HL-60/S4 (cell line): ENCODE data around the gene GADD45GIP1.

Source experiments
- in situ Hi-C: fragments of 300-500 bp; cut with MboI; formaldehyde crosslinking; loops from 2 replicates; pipeline ENCODE4 v1.14.3; 2022; ENCODE audit warnings: low sequenced_read_pairs

The GADD45GIP1 gene

DNA sequence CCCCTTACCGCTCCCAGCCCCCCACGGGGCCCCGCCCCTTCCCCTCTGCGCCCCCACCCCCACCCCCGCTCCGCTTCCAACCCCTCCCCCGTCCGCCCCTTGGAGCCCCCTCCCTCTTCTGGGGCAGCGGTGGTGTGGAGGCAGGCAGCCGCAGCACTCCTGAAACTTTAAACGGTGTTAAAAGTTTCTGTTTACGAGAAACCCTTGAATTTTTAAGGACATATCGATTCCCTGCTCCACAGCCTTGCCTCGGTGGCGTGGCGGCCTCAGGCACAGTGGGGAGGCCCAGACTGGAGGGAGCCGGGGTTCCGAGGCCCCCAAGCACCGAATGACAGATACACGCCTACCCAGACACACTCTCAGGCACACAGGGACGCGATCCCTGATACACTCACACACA lies 33.4 kb upstream of the GADD45GIP1 start:
- in situ Hi-C loops = no loop called here

DNA sequence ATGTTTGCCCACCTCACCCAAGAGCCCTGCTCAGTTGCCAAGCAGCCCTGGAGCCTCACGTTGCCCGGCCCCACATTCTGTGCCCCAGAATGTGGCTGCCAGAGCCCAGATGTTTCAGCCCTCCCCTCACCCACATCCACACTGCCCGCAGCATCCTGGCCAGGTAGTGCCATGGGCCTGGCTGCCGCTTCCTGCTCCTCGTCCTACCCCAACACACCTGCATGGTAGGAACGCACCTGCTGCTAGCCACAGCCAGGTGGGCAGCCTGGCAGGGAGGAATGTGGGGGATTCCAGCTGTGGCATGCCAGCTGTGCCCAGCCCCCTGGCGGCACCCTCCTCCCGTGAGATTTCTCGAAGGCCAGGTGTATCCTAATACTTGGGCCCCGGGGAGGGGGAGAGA lies 30.8 kb upstream of the GADD45GIP1 start:
- in situ Hi-C loops = no loop called here

DNA sequence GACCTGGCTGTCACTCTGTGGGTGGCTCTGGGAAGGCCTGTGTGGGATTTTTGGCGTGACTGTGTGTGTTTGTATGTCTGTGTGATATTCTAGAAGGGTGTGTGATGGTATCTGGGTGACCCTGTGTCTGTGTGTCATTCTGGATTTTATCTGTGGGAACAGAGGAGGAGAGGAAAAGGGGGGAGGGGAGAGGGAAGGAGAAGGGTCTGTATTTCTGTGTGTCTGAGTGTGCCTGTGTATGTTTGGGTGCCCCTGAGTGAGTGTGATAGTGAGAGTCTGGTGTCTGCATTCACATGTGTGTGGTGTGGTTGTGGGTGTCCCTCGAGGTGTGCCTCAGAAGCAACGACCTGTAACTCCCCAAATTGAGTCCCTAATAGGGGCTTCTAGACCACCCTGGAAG lies 30.2 kb upstream of the GADD45GIP1 start:
- in situ Hi-C loops = no loop called here

DNA sequence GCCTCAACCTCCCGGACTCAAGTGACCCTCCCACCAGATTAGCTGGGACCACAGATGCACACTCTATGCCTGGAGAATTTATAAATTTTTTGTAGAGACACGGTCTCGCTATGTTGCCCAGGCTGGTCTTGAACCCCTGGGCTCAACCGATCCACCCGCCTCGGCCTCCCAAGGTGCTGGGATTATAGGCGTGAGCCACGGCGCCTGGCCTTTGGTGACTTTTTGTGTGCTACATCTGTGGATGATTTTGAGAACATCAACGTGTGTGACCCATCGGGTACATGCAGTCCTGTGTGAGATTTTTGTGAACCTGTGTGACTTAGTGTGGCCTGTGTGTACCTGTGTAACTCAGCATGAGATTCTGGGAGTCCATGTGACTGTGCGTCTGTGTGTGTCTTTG lies 29.7 kb upstream of the GADD45GIP1 start:
- in situ Hi-C loops = no loop called here

DNA sequence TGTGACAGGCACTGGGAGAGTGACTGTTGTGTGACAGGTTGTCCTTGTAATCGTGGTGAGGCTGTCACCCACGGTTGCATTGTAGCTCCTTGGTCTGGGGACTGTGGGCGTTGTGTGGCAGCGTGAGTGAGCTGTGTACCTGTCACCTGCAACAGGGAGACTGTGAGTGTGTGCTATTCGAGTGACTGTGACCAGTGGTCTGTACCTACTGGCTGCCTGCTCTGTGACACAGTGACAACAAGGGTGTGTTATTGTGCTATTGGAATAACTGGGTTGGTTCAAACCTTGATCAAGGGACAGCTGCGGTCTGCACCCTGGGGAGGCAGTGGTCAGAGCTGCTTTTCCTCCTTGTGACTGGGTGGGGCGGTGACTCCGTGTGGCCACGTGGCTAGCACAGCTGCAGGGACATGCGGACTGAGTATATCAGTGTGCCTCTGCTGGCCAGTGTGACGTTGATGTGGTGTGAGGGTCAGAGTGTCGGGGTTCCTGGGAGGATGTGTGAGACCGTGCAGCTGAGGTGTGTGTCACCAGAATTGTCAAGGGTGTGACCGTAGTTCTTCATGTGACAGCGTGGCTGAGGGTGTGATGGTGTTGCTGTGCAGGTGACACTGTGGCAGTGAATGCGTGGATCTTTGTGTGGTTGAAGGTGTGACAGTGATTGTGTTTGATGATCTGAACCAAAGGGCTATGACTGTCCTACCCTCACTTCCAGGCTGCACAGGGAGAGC lies 28.2 kb upstream of the GADD45GIP1 start:
- in situ Hi-C loops = no loop called here

DNA sequence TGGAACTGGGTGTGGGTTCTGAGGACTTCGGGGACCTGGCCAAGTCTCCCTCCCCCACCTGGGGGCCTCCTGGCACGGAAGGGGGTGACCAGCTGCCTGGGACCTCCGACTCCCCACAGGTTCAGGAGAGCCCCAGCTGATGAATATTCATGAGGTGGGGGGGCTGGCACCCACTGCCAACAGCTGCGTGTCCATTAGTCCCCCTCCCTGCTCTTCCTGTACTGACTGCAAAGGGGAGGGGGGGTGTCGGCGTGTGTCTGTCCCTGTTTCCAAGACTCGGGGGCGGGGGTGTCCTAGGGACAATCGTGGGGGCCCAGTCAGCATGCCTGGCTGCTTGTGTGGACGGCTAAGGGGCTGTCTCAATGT lies 27.6 kb upstream of the GADD45GIP1 start:
- in situ Hi-C loops = no loop called here

DNA sequence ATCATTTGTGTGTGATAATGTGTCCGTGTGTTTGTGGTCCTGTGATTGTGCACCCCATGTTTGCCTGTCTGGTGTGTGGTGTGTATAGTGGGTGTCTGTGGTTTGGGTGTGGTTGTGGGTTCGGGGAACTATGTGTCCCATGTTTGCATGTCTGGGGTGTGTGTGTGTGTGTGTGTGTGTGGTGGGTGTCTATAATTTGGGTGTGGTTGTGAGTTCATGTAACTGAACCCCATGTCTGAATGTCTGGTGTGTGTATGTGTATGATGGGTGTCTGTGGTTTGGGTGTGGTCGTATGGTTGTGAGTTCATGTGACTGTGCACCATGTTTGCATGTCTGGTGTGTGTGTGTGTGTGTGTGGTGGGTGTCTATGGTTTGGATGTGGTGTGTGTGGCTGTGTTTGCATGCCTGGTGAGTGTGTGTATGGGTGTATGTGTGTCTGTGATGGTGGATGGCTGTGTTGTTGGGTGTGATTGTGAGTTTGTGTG lies 27.2 kb upstream of the GADD45GIP1 start:
- in situ Hi-C loops = no loop called here

DNA sequence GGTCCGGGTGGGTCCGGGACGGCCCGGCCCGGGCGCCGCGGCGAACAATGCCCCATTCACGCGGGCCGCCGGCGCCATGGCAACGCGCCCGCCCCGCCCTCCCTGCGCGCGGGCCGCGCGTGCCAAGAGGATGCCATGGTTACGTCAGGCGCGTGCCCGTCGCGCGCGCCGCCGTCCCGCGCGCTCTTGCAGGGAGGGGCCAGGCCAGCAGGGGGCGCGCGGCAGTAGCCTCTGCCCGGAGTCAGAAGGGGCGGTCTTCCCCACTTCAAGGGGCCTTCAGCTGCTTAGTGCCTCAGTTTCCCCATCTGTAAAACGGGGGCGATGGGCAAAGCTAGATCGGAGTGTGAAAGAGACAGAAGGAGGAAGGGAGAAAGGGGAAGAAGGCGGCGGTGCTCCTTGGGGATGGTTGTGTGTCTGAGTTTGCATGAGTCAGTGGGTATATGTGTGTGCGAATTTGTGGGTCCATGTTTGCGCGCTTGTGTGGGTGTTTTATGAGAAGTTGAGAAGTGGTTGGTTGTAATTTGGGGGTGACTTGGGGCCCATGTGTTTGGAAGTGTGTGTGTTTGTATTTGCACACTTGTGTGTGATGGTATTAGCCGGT lies 26.6 kb upstream of the GADD45GIP1 start:
- in situ Hi-C loops = no loop called here

DNA sequence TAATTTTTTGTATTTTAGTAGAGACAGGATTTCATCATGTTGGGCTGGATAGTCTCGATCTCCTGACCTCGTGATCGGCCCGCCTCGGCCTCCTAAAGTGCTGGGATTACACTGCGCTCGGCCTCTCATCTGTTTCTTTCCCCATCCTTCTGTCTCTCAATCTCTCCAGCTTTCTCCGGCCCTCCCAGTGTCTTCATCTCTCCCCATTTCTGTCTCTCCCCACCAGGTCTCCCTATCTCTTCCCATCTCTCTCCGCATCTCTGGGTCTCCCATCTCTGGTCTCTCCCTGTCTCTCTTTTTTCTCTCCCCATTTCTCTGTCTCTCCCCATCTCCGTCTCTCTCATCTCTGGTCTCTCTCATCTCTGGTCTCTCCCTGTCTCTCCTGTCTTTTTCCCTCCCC lies 26.1 kb upstream of the GADD45GIP1 start:
- in situ Hi-C loops = no loop called here

DNA sequence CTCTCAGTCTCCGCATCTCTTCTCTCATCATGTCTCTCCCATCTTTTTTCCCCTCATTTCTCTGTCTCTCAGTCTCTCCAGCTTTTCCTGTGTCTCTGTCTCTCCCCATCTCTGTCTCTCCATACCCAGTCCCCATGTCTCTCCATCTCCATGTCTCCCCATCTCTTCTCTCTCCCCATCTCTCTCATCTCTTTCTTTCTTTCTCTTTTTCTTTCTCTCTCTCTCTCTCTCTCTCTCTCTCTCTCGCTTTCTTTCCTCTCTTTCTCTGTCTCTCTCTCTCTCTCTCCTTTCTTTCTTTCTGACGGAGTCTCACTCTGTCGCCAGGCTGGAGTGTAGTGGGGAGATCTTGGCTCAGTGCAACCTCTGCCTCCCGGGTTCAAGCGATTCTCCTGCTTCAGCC lies 25.6 kb upstream of the GADD45GIP1 start:
- in situ Hi-C loops = no loop called here

DNA sequence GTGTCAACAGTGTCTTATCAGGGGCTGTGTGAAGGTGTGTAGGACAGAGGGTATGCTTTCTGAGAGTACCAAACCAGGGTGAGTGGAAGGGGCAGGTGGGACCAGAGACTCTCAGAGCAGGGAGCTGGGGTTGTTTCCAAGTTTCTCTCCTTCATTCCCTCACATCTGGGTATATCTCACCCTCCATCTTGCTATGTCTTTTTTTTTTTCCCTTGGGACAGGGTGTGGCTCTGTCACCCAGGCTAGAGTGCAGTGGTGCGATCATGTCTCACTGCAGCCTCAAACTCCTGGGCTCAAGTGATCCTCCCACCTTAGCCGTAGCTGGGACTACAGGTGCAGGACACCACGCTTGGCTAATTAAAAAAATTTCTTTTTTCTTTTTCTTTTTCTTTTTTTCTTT lies 23.0 kb upstream of the GADD45GIP1 start:
- in situ Hi-C loops = loop anchor here (5.0 to 10.0 kb wide), 3 partner anchors 112 to 615 kb away; no protein-coding TSS in a partner anchor

DNA sequence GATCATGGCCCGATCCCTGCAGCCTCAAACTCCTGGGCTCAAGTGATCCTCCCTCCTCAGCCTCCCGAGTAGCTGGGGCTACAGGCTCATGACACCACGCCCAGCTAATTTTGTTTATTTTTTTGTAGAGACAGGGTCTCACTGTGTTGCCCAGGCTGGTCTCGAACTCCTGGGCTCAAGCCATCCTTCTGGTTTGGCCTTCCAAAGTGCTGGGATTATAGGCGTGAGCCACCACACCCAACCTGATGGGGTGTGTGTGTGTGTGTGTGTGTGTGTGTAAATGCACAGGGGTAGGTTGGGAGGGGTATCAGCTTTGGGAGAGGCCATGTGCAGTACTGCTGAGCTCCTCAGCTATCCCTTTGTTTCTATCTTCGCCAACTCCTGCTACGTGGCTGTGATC lies 19.1 kb upstream of the GADD45GIP1 start:
- in situ Hi-C loops = loop anchor here (5.0 to 10.0 kb wide), 3 partner anchors 116 to 619 kb away; no protein-coding TSS in a partner anchor

DNA sequence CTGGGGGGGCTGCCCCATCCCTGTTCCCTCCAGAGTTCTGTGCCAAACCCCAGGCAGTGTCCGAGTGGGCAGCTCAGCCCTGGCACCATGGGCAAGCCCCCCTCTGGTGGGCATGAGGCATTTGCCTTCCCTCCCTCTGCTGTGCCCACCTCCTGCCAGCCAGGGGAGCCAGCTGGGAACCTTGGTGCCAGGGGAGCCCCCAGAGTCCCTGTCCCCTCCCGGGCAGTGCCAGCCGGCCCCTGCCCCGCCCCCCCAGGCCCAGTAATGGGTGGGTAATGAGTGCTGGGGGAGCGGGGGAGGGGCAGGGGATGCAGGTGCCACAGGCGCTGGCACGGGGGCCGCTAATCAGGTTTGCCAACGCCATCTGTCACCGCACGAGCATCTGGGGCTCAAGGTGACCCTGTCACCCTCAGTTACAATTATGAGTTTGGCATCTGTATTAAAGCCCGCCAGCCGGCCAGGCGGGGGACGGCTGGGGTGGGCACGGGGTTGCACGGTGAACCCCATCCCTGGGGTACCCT lies 18.3 kb upstream of the GADD45GIP1 start:
- in situ Hi-C loops = loop anchor here (5.0 to 10.0 kb wide), 3 partner anchors 117 to 620 kb away; no protein-coding TSS in a partner anchor

DNA sequence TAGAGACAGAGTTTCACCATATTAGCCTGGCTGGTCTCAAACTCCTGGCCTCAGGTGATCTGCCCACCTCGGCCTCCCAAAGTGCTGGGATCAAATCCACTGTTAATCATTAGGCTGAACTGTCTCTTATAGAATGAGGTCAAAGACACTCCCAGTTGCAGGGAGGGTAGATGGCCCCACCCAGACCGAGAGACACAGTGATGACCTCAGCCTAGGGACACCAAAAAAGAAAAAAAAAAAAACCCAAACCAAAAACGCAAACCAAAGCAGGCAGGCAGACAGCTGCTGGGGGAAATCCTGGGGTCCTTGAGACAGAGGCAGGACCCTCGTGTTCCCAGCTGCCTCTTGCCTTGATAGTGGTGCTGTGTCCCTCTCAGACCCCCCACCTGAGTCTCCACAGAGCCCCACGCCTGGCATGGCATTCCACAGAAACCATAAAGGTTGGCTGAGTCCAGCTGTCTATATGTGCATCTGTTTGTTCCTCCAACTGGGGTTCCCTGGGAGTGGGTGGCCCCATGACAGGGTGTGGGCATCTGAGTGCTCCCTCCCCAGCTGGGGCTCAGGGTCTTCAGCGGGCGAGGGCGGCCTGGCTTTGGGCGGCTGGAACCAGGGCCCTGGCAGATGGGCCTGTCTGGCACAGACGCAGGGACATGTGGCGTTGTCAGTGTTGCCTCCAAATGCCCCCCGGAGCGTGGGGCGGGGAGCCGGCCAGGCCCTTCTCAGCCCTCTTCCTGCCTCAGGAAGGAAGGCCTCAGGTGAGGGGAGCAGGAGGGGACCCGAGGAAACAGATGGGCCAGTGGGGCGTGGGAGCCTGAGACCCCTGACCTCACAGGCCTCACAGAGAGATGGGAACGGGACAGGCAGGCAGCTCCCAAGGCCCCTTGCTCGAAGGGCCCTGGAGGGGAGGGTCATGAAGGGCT lies 17.5 kb upstream of the GADD45GIP1 start:
- in situ Hi-C loops = loop anchor here (5.0 to 10.0 kb wide), 3 partner anchors 118 to 620 kb away; no protein-coding TSS in a partner anchor

DNA sequence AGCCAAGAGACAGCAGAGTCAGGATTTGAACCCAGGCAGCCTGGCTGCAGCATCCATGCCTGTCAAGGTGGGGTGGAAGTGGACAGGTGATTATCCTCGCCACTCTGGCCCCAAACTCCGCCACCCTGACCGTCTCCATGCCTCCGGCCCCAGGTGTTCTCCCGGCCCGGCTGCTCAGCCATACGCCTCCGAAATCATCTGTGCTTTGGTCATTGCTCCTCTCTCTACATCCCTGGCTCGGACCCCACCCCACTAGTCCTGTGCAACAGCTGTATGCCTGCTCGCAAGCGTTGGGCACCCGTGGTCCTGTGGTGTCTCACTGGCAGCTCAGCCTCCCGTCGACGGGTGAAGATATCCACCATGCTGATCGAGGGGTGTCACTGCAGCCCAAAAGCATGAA lies 16.2 kb upstream of the GADD45GIP1 start:
- in situ Hi-C loops = loop anchor here (10.0 kb wide), 2 partner anchors 292 to 622 kb away; no protein-coding TSS in a partner anchor

DNA sequence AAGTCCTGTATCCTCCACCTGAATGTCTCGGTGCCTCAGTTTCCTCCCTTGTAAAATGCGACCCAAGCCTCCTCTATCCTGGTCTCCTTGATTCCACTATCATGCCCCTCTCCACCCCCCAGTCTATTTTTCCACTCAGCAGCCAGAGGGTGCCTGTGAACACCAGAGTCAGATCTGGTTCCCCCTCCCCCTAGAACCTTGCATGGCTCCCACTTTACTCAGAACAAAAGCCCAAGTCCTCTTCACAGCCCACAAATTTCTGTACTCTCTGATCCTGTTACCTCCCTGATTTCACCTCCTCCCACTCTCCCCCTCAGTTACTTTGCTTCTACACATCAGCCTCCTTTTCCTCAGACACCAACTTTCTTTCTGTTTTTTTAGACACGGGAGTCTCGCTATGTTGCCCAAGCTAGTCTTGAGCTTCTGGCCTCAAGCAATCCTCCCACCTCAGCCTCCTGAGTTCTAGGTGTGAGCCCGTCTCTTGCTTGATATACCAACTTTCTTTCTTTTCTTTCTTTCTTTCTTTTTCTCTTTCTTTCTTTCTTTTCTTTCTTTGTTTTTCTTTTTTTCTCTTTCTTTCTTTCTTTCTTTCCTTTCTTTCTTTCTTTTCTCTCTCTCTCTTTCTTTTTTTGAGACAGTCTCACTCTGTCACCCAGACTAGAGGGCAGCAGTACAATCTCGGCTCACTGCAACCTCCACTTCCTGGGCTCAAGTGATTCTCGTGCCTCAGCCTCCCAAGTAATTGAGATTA lies 13.2 kb upstream of the GADD45GIP1 start:
- in situ Hi-C loops = loop anchor here (10.0 kb wide), 2 partner anchors 295 to 625 kb away; no protein-coding TSS in a partner anchor

DNA sequence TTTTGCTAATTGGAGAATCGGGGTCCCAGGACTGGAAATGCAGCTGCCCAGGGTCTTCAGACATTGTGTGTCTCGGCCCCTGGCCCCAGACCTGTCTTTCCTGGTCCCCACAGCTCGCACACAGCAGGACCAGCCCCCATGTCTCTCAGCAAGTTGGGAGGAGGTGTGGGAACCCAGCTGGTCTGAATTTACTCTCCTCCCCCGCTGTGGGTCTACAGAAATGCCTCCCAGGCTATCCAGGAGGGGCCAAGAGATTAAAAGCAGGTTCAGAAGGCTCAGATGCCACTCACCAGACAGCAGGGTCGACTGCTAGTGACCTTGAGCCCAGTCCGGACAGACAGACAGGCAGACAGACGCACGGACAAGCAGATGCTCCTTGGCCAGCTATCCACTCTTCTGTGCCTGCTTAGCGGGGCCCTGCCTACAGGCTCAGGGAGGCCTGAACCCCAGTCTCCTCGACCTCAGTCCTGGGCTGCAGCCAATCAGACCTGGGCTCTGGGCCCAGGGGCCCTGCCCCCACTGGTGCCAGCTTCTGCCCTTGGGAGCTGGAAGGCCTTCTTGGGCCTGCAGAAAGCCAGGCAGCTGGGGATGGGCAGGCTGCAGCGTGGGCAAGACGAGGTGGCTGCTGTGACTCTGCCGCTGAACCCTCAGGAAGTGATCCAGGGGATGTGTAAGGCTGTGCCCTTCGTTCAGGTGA lies 12.4 kb upstream of the GADD45GIP1 start, which contains the start of gene DAND5:
Gene DAND5 (plus strand): TSS at position 285 of the 697 bp plus-strand sequence. CDS start 85 bp downstream, at position 370.
- in situ Hi-C loops = no loop called here

DNA sequence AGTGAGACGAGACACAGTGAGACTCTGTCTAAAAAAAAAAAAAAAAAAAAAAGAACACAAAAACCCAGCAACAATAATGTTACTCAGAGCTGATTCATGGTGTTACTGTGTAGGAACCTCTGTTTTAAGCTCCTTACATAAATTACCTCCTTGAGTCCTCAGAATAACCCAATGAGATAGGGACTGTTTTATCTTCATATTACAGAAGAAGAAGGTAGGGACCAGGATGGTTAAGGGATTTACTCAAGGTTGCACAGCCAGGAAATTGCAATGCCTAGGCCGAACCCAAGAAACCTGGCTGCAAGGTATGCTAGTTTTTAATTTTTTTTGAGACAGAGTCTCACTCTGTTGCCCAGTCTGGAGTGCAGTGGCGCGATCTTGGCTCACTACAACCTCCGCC lies 10.9 kb upstream of the GADD45GIP1 start:
- in situ Hi-C loops = no loop called here

DNA sequence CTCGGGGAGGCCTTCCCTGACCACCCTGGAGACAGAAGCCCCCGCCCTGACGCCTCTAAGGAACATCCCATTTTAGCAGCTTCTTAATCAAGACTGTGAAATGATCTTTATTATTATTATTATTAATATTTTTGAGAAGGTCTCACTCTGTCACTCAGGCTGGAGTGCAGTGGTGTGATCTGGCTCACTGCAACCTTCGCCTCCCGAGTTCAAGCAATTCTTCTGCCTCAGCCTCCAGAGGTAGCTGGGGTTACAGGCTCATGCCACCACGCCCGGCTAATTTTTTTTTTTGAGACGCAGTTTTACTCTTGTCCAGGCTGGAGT lies 8.8 kb upstream of the GADD45GIP1 start:
- in situ Hi-C loops = no loop called here
